Renal pelvis (tissue), 4 donors: ENCODE results near the gene SYDE2. TPM values are rescaled to one million over a fixed set of nuclear protein-coding genes. Genes with fewer than 3 reads are reported as not detected.
"Not testable (repeated sequence)": the region's sequence is repeated elsewhere in the genome, so short reads cannot be mapped to it uniquely, and the experiment has no call there.

Experiments
- DNase-seq: peaks from one replicate; pipeline ENCODE4 v3.0.0-alpha.2; 2013
- polyA plus RNA-seq, 3 donors: library from polyadenylated mRNA; unstranded; fragments of 120-200 nt; gene quantifications; one replicate each; pipeline ENCODE4 v1.2.1, GENCODE V29; 2013; ENCODE audit not compliant: insufficient read length in 3 of 3

Gene SYDE2
- polyA plus RNA-seq, 3 donors, result 6.8 to 12.0 (median 10.4) TPM

DNA sequence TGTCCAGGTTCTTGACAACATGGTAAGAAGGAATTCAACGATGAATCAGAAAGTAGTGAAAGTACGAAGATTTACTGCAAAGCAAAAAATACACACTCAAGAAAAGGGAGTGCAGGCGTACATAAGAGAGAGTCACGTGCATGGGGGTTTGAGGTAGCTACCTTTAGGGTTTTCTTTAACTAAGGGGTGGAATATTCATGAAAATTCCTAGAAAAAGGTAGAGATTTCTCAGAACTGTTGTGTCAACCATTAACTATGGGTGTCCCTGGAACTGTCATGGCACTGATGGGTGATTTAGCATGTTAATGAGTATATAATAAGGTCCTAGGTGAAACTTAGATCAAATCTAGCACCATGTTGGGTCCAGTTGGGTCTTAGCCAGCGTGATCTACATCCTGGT, 22.5 kb upstream of the SYDE2 start:
- no peak for DNase-seq

GRCh38 chr1:85220756-85221201, 20.0 kb upstream of the SYDE2 start:
- DNase-seq, result no peak

DNA sequence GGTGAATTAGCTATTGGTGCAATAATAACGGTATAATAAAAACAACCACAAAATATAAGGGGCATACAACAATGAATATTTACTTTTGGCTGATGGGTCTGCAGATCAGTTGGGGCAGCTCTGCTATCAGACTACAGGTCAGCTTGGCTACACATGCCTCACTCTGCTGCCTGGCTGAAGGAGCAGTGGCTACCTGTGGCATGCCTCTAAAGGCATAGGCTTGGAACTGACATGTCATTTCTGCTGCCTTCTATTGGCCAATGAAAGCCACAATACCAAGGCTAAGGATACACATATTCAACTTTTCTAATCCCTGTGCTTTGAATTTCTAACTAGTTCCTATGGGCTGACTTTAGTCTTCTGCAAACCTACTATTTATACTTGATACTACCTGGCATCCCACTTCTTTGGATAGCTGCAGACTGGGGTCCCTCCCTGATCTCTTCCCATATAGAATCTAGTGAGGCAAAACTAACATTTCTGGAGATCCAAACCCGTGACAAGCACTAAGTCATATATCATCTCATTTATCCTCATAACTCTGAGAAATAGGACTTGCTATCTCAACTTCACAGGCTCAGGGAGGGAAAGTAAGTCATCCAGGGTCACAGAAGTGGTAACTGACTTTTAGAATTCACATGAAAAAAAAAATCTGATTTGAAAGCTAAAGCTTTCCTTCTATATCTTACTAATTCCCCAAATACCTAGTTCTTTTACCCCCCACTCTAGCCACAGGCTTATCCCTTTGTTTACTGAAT, 19.2 kb upstream of the SYDE2 start:
- DNase-seq, result no peak

DNA sequence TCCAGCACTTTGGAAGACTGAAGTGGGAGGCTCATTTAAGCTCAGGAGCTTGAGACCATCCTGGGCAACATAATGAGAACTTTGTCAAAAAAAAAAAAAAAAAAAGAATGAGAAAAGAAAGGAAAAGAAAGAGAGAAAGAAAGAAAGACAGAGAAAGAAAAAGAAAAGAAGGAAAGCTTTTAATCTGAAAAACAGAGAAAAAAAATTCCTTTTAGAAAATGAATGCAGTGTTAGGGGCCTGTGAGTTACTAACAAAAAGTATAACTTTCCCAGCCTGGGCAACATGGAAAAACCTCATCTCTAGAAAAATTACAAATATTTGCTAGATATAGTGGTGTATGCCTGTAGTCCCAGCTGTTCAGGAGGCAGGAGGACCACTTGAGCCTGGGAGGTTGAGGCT, 15.9 kb upstream of the SYDE2 start:
- DNase-seq, result no peak

DNA sequence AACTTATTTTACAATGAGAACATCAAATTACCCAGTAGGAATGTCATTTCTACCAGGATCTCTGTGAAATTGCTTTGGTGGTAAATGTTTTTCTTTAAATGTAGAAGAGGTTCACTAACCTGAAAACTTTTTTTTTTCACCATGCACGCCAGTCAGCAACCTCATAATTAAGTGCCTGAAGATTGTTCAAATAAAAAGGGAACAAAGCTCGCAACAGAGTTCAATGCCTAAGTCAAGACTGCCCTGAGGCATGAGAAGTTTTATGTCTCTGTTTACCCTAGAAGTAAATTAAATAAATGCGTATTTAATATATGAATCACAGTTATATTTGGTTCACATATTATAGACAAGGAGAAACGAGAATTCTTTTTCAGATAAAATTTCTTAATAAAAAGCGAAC, 13.8 kb upstream of the SYDE2 start:
- no peak for DNase-seq

GRCh38 chr1:85208488-85208887, 7.7 kb upstream of the SYDE2 start:
- DNase-seq, result no peak

DNA sequence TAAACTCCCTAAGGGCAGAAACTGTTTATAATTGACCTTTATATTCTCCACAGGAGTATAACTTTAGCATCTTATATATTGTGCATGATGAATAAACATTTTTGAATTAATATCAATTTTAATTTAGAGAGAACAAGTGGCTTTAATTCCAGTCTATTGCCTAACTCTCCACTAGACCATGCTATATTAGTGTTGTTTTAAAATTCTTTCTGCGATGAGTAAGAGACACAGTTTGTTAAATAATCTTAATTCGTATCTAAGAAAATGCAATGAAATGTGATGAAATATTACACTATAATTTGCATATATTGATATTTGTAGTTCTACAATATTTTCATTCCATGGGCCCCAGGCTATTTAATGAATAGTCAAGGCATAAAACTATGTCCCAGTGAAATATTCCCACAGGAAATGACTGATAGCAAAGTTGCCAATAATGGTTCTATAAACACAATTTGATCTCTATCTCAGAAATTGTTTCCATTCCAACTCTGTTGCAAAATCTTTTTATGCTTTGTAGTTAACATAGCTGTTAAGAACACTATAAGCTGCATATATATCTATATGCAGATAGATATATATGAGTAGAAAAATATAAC, 2.9 kb upstream of the SYDE2 start:
- DNase-seq, result no peak

- no peak for DNase-seq
Observed at GRCh38 chr1:85202864-85203255, 2.0 kb upstream of the SYDE2 start.

DNA sequence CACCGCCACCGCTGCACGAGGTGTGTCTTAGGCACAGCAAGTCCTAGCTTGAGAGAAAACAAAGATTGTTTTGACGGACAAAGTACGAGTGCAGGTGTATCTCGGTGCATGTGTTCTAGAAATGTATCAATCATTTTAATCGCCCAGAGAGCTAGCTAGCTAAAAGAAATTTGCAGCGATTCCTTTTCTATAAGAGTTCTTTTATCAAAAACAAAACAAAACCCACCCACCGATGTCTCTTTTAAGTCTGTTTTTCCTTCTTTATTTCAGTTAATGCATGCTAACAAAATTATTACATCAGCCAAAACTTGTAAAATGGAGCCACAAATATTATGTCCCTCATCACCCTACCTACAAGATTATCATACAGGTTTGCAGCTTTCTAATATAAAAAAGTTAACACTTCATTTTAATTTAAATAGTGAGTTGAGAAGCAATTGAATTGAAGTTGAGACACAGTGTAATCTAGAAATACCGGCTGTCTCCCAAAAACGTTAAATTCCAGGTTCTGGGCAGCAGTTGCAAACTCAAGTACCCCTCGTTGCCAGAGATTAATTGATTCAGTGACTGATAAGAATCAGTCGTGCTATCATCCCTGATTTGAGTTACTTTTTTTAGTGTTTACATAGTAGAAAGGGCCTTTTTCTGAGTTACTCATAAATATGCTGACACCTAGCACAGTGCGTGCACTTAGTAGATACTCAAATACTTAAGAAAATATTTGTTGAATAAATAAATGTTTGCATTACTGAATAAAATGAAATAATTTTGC, 1.5 kb upstream of the SYDE2 start:
- DNase-seq, result no peak

DNA sequence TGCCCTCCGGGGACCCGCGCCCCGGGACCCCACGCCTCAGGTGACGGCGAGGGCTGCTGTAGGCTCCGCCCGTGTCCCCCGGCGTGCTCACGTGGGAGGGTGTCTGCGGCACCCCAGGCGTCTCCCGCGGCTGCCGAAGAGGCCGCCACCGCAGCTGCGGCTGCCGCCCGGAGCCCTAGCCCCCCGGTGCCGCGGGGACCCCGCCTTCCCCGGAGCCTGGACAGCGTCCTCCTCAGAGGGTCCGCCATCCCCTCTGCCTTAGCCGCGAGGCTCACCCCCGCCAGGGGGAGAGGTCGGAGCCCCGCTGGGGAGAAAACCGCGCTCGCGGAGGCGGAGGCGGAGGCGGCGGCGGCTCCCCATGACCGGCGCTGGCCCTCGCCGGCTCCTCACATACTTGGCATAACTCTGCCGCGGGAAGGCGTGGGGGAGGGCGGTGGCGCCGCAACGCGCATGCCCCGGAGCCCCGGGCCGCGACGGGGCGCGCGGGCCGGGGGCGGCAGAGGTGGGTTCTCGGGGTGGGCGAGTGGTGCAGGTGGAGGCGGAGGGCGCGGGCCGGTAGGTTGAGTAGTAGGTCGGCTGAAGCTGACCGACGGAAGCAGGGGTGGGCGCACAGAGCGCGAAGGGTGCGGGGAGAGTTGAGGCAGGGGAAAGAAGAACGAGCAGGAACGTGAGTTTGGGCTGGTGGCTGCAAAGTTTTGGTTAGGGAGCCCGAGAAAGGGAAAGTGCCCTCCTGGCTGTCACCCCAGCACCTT, 700 bp upstream of the SYDE2 start:
- DNase-seq, result peak; percentile 82

DNA sequence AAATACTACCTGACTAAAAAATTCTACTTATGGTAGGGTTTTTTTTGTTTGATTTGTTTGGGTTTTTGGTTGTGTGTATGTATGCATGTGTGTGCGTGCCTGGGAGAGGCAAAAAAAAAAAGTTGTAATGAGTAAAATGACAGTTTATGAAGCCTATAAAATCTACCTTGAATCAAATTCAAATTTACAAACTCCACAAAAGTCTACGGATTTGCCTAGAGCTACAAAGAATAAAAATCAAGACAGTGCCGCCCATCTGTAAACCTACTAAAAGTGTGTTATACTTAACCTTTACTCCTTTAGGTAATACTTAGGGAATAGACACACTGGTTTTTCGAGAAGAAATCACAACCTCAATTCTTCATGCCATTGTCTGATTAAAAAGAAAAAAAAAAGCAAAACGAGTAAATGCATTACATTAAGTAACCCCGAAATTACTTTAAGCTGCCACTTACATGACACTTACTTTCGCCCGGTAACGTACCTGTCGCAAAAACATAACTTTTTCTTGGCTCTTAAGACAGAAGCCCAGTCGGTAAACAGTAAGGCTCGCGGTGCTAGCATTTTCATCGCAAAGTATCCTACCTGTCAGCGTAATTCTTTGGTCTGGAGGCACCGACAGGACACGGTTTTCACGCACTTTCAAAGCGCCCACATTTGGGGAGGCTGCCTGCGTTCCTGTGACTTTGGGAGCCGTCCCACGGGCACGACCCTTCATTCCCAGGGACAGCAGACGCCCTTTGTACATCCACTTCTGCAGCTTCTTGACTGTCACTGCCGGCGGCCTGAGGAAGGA, 951 bp downstream of the SYDE2 start:
- no peak for DNase-seq

- DNase-seq, result no peak
Observed at GRCh38 chr1:85198864-85199263, 2.0 kb downstream of the SYDE2 start.

DNA sequence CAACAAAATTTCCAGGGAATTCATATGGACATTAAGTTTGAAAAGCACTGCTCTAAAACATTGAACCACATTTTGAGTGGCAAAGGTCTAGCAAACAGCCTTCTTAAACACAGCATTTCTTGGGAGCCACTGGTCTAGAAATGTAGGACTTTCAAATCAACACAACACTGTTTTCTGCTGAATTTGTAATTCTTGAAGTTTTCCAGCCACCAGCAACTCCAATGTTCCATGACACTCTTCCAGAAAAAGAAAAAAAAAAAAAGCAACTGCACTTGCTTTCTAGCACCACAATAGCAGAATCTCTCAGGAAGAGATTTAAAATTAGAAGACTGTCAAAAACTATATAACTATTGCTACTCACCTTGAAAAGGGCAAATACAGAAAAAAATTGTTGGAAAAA, 4.5 kb downstream of the SYDE2 start:
- no peak for DNase-seq

- DNase-seq, result no peak
Observed at GRCh38 chr1:85195703-85196102, 5.1 kb downstream of the SYDE2 start.

DNA sequence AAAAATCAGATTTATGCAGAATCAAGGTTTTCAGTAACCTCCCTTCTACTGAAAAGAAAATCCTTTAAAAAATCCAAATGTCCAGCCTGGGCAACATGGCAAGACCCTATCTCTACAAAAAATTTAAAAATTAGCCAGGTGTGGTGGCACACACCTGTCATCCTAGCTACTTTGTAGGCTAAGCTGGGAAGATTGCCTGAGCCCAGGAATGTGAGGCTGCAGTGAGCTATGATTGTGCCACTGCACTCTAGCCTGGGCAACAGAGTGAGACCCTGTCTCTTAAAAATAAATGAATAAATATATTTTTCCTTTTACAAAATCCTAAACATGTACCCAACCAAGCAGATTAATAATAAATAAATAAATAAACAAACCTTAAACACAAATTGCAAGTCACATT, 8.7 kb downstream of the SYDE2 start:
- not testable (repeated sequence) for DNase-seq

DNA sequence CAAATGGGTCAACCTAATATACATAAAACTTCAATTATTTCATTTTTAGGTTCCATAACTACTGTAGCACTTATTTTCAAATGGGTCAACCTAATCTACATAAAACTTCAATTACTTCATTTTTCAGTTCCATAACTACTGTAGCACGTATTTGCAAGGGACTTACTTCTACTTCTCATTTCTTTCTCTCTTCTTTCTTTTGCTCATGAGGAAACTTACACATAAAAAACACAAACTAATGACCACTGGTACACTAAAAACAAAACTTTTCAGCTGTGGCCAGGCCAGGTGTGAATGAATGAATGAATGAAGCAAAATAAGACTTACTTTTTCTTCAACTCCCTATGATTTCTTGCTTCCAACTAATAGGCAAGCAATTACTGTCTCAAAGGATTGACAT, 11.7 kb downstream of the SYDE2 start:
- DNase-seq, result no peak

DNA sequence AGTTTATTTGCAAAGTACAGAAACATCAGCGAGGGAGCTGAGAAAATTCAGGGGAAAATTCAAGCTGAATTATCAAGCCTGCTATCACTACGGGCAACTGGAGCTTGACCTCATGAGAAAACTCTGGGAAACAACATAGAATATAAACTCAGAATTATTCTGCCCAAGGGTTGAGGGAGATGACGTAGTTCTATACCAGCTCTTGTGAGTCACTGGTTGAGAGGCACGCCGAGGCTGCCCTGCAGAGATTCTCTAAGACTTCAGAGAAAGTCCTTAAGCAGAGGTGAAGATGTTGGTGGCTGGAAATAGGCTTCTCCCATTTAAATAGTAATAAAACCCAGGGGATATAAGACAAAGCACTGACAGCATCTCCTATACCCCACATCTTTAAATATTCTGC, 12.3 kb downstream of the SYDE2 start:
- no peak for DNase-seq

- DNase-seq, result not testable (repeated sequence)
Observed at GRCh38 chr1:85187021-85187420, 13.8 kb downstream of the SYDE2 start.

- no peak for DNase-seq
Observed at GRCh38 chr1:85184245-85184644, 16.6 kb downstream of the SYDE2 start.

DNA sequence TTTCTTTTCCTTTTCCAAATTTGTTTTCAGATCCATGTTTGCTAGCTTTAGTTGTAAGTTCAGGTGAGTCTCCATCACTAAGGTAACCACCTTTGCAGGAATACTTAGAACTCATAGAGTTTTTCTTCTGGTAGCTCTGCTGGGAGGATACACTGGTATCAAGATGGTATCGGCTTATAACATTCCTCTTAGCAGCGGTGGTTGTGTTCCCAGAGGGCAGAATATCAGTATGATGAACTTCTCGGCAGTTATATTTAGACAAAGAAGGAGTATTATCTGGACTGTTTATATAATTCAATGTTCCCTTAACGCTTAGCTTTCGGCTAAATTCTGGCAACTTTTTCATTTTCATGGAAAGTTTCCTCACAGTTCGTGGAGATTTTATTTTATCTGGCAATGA, 18.1 kb downstream of the SYDE2 start:
- DNase-seq, result no peak

- no peak for DNase-seq
Observed at GRCh38 chr1:85180869-85181268, 19.9 kb downstream of the SYDE2 start.
